HCT116 (cell line): ENCODE results near the gene SEPTIN12. TPM values are rescaled to one million over a fixed set of nuclear protein-coding genes. Genes with fewer than 3 reads are reported as not detected.

Experiments used
- ATAC-seq: fragments of 200-7000 bp; cut with Tn5 transposase; 2 replicates; pipeline ENCODE4 v1.9.1; 2020; ENCODE audit warnings: mild to moderate bottlenecking, moderate library complexity
- BruUV-seq: library from RNA; stranded (reverse); fragments of 400-500 nt; replicated peaks from 2 replicates; lab custom pipeline; 2021; lab: Mats Ljungman, UMichigan
- CTCF ChIA-PET: fragments of 300-600 bp; sonication (Branson Sonifier 250); formaldehyde crosslinking; loops from one replicate; lab custom pipeline; 2021; ENCODE audit warnings: antibody characterized with exemption; lab: Charles Lee
- POLR2A ChIA-PET: fragments of 300-600, 350-600 bp; sonication (Branson Sonifier 250); formaldehyde crosslinking; loops from one replicate; lab custom pipeline; 2021; ENCODE audit warnings: antibody characterized with exemption; lab: Charles Lee
- RAD21 ChIA-PET, 2 experiments: fragments of 300-600 bp; sonication (Branson Sonifier 250); formaldehyde crosslinking; loops; one replicate each; lab custom pipeline; 2023; ENCODE audit warnings: low total read pairs in 2 of 2; ENCODE audit not compliant: uncharacterized antibody in 2 of 2, unreplicated experiment in 2 of 2, low non-redundant PET in 1 of 2; lab: Charles Lee
- DNase-seq: peaks from one replicate; pipeline ENCODE4 v3.0.0-alpha.2; 2010; ENCODE audit warnings: low read depth, low spot score
- H2AFZ ChIP-seq: fragments of 200-600 bp; shearing (Covaris generic), sonication (generic); 2 replicates; pipeline ENCODE4 v1.6.1; 2017; ENCODE audit warnings: low read depth, mixed run types, mixed read lengths, antibody characterized with exemption, low read length; ENCODE audit not compliant: poor library complexity, severe bottlenecking
- H3K27ac ChIP-seq: 2 replicates; pipeline ENCODE4 v1.5.1; 2012; ENCODE audit warnings: low read depth, low read length
- H3K27me3 ChIP-seq: fragments of 200-600 bp; sonication (generic); 2 replicates; pipeline ENCODE4 v1.6.1; 2016; ENCODE audit warnings: mixed run types, low read length, mixed read lengths; ENCODE audit not compliant: insufficient read depth
- H3K36me3 ChIP-seq, 2 experiments: fragments of 200-500 bp in 1 of 2; fragments of 200-600 bp in 1 of 2; sonication (Bioruptor generic) in 1 of 2; sonication (generic) in 1 of 2; 2 replicates each; pipeline versions ENCODE4 v1.5.1 to v1.6.1; 2014 to 2016; ENCODE audit warnings: low read length in 2 of 2, inconsistent platforms in 1 of 2, mixed read lengths in 1 of 2, mixed run types in 1 of 2; ENCODE audit not compliant: insufficient read depth in 2 of 2, control insufficient read depth in 1 of 2
- H3K4me1 ChIP-seq, 2 experiments: fragments of 200-600 bp in 1 of 2; sonication (generic) in 1 of 2; 2 replicates each; pipeline versions ENCODE4 v1.5.1 to v1.6.1; 2012 to 2017; ENCODE audit warnings: low read length in 2 of 2, inconsistent platforms in 1 of 2, mild to moderate bottlenecking in 1 of 2, mixed read lengths in 1 of 2, mixed run types in 1 of 2, moderate library complexity in 1 of 2; ENCODE audit not compliant: insufficient read depth in 2 of 2, control insufficient read depth in 1 of 2
- H3K4me2 ChIP-seq: fragments of 200-600 bp; sonication (generic); 2 replicates; pipeline ENCODE4 v1.6.1; 2017; ENCODE audit warnings: mixed run types, low read length, mixed read lengths
- H3K4me3 ChIP-seq, 2 experiments: fragments of 200-600 bp in 1 of 2; sonication (generic) in 1 of 2; replicated peaks in 1 of 2; 2 replicates each; pipeline ENCODE4 v1.5.1; 2011 to 2016; ENCODE audit warnings: low read length in 2 of 2, control low read depth in 1 of 2, low read depth in 1 of 2, mild to moderate bottlenecking in 1 of 2, mixed read lengths in 1 of 2, mixed run types in 1 of 2
- H3K79me2 ChIP-seq: fragments of 200-600 bp; sonication (generic); 2 replicates; pipeline ENCODE4 v1.6.1; 2017; ENCODE audit warnings: mild to moderate bottlenecking, mixed run types, low read length, moderate library complexity, mixed read lengths; ENCODE audit not compliant: insufficient read depth
- H3K9ac ChIP-seq: fragments of 200-600 bp; sonication (generic); 2 replicates; pipeline ENCODE4 v1.6.1; 2016; ENCODE audit warnings: low read length, mixed read lengths
- H3K9me2 ChIP-seq: fragments of 200-600 bp; sonication (generic), shearing (Covaris generic); 2 replicates; pipeline ENCODE4 v1.6.1; 2017; ENCODE audit warnings: mixed run types, mild to moderate bottlenecking, moderate library complexity; ENCODE audit not compliant: insufficient read depth
- H3K9me3 ChIP-seq, 2 experiments: fragments of 200-500 bp in 1 of 2; fragments of 200-600 bp in 1 of 2; sonication (Bioruptor generic) in 1 of 2; sonication (generic) in 1 of 2; 2 replicates each; pipeline ENCODE4 v1.6.1; 2014 to 2017; ENCODE audit warnings: low read length in 2 of 2, mixed read lengths in 2 of 2, inconsistent platforms in 1 of 2, low read depth in 1 of 2, mild to moderate bottlenecking in 1 of 2, mixed run types in 1 of 2, moderate library complexity in 1 of 2; ENCODE audit not compliant: control insufficient read depth in 1 of 2, insufficient read depth in 1 of 2
- H4K20me1 ChIP-seq: fragments of 200-600 bp; sonication (generic), shearing (Covaris generic); 2 replicates; pipeline ENCODE4 v1.6.1; 2017; ENCODE audit warnings: mixed run types, mild to moderate bottlenecking, moderate library complexity; ENCODE audit not compliant: insufficient read depth
- CBX3 ChIP-seq: IDR thresholded peaks from 2 replicates; pipeline ENCODE4 v1.6.1; 2012; ENCODE audit warnings: low read depth
- CEBPB ChIP-seq: IDR thresholded peaks from 2 replicates; pipeline ENCODE4 v1.6.1; 2012; ENCODE audit warnings: low read depth
- ELF1 ChIP-seq: IDR thresholded peaks from 2 replicates; pipeline ENCODE4 v1.6.1; 2012; ENCODE audit warnings: low read depth, borderline replicate concordance
- MAX ChIP-seq: IDR thresholded peaks from 2 replicates; pipeline ENCODE4 v1.6.1; 2012
- POLR2A ChIP-seq: IDR thresholded peaks from 2 replicates; pipeline ENCODE4 v1.7.0; 2011; ENCODE audit warnings: borderline replicate concordance; ENCODE audit not compliant: insufficient read depth, insufficient read length; ENCODE audit errors: extremely low read depth
- RAD21 ChIP-seq: IDR thresholded peaks from 2 replicates; pipeline ENCODE4 v1.6.1; 2012; ENCODE audit warnings: low read depth, mild to moderate bottlenecking
- REST ChIP-seq: IDR thresholded peaks from 2 replicates; pipeline ENCODE4 v1.6.1; 2012; ENCODE audit warnings: low read depth
- intact Hi-C: fragments of 100-400 bp; cut with micrococcal nuclease; formaldehyde crosslinking; loops from 2 replicates; pipeline ENCODE4 v1.10.0; 2022
- total RNA-seq: library from RNA; stranded (reverse); gene quantifications from one replicate; pipeline ENCODE4 v1.2.1, GENCODE V29; 2021; ENCODE audit not compliant: unreplicated experiment

SEPTIN12 gene
- total RNA-seq, 1 experiment from 2014 or later, result not detected

- H3K79me2 ChIP-seq, result no peaks in the 10 kb centered on the region
- POLR2A ChIA-PET, result no interaction called here
- ATAC-seq (no peak), DNase-seq (no peak)
- H2AFZ ChIP-seq, result no peak overlapping the region
- H3K9me3 ChIP-seq, result no peaks in the 10 kb centered on the region
- peaks cover 3 to 12% of the 10 kb centered on the region in 2 experiments; a peak in 3 of 4 replicates for H3K4me1 ChIP-seq
- H3K4me3 ChIP-seq, result no peak overlapping the region
- no peaks in the 10 kb centered on the region for H4K20me1 ChIP-seq
- no peak overlapping the region for H3K9ac ChIP-seq
- no peaks in the 10 kb centered on the region for H3K9me2 ChIP-seq
- no peak overlapping the region for H3K4me2 ChIP-seq
- H3K27ac ChIP-seq, result no peak overlapping the region
- RAD21 ChIA-PET, result no interaction called here
- no peaks in the 10 kb centered on the region for H3K36me3 ChIP-seq
- intact Hi-C loops, result no loop called here
- TF ChIP-seq REST (no peak), CEBPB (no peak), POLR2A (no peak), RAD21 (no peak), CBX3 (no peak), ELF1 (no peak), MAX (no peak)
- CTCF ChIA-PET, result no interaction called here
- H3K27me3 ChIP-seq, result no peaks in the 10 kb centered on the region
- no TSS peak for BruUV-seq
These were observed 11.9 kb downstream of the SEPTIN12 start for GRCh38 chr16:4776141-4776705.
